T-helper 1 cell treated with Interleukin-12 subunit alpha and Interleukin-12 subunit beta and Interleukin-4 antibody, amounts not matched to agents 30 ng/mL and 1 ng/mL, for 36 hours (primary cell): Measurements from ENCODE around the gene TACR2. TPM values are rescaled to one million over a fixed set of nuclear protein-coding genes. Genes with fewer than 3 reads are reported as not detected.

Experiments used
- intact Hi-C: fragments of 100-400 bp; cut with micrococcal nuclease; formaldehyde crosslinking; loops from one replicate; pipeline ENCODE4 v1.15.1; 2024
- total RNA-seq: library from RNA; stranded (reverse); gene quantifications from 2 replicates; pipeline ENCODE4 v1.2.3, GENCODE V29; 2022

Gene TACR2
- total RNA-seq, 1 donor from 2014 or later: not detected

GRCh38 chr10:69377191-69377590, 39.5 kb downstream of the TACR2 start:
- intact Hi-C loops: no loop called here

- intact Hi-C loops: no loop called here
Observed at GRCh38 chr10:69376662-69377061, 40.1 kb downstream of the TACR2 start.

- intact Hi-C loops: no loop called here
Observed at GRCh38 chr10:69375307-69376151, 41.2 kb downstream of the TACR2 start.

- intact Hi-C loops: no loop called here
Observed at GRCh38 chr10:69374931-69375306, 41.8 kb downstream of the TACR2 start.

- intact Hi-C loops: no loop called here
Observed at GRCh38 chr10:69374242-69374641, 42.5 kb downstream of the TACR2 start.

- intact Hi-C loops: no loop called here
Observed at GRCh38 chr10:69372126-69372980, 44.4 kb downstream of the TACR2 start.

- intact Hi-C loops: no loop called here
Observed at GRCh38 chr10:69367469-69367868, 49.2 kb downstream of the TACR2 start.

GRCh38 chr10:69366738-69367137, 50.0 kb downstream of the TACR2 start:
- intact Hi-C loops: no loop called here

- intact Hi-C loops: no loop called here
Observed at GRCh38 chr10:69364232-69364940, 52.3 kb downstream of the TACR2 start.

GRCh38 chr10:69363666-69364065, 53.1 kb downstream of the TACR2 start:
- intact Hi-C loops: loop anchor here (2.0 kb wide), 1 partner anchor 45 kb away; no protein-coding TSS in a partner anchor

- intact Hi-C loops: loop anchor here (2.0 kb wide), 1 partner anchor 44 kb away; no protein-coding TSS in a partner anchor
Observed at GRCh38 chr10:69362471-69362954, 54.2 kb downstream of the TACR2 start.

- intact Hi-C loops: no loop called here
Observed at GRCh38 chr10:69361303-69361614, 55.5 kb downstream of the TACR2 start.

GRCh38 chr10:69360485-69361302, 56.0 kb downstream of the TACR2 start:
- intact Hi-C loops: no loop called here

GRCh38 chr10:69359594-69359993, 57.1 kb downstream of the TACR2 start:
- intact Hi-C loops: no loop called here

GRCh38 chr10:69359148-69359547, 57.6 kb downstream of the TACR2 start:
- intact Hi-C loops: no loop called here

- intact Hi-C loops: no loop called here
Observed at GRCh38 chr10:69358148-69358795, 58.4 kb downstream of the TACR2 start.

- intact Hi-C loops: no loop called here
Observed at GRCh38 chr10:69356187-69356586, 60.5 kb downstream of the TACR2 start.

GRCh38 chr10:69353977-69354635, 62.6 kb downstream of the TACR2 start:
- intact Hi-C loops: loop anchor here (2.0 kb wide), 1 partner anchor 29 kb away; no protein-coding TSS in a partner anchor
